Common myeloid progenitor, CD34-positive (primary cell): ENCODE data around the gene NKX1-2.
A peak's percentile ranks its signal among the peaks of the same experiment; 100 is the strongest.

Experiments used
- CTCF ChIA-PET: fragments of 350-600 bp; sonication (Branson Sonifier 250); formaldehyde crosslinking; loops from one replicate; lab custom pipeline; 2021; ENCODE audit warnings: antibody characterized with exemption; lab: Charles Lee
- POLR2A ChIA-PET: fragments of 350-600 bp; sonication (Branson Sonifier 250); formaldehyde crosslinking; loops from one replicate; lab custom pipeline; 2021; ENCODE audit warnings: antibody characterized with exemption; lab: Charles Lee
- DNase-seq, 3 donors: peaks; one replicate each; pipeline versions ENCODE4 v3.0.0 to v3.0.0-alpha.2; 2013
- H3K27ac ChIP-seq, 2 experiments: 1 replicate in 1 of 2; 2 replicates in 1 of 2; pipeline ENCODE4 v1.7.0; 2013; ENCODE audit warnings: inconsistent platforms in 2 of 2, low read length in 2 of 2, mild to moderate bottlenecking in 2 of 2, low read depth in 1 of 2, moderate library complexity in 1 of 2; ENCODE audit not compliant: severe bottlenecking in 2 of 2, insufficient read depth in 1 of 2, poor library complexity in 1 of 2
- H3K27me3 ChIP-seq, 5 experiments: replicated peaks in 2 of 5; 1 replicate in 3 of 5; 2 replicates in 2 of 5; pipeline versions ENCODE4 v1.6.1 to v1.7.0; 2013; ENCODE audit warnings: low read length in 4 of 5, mild to moderate bottlenecking in 2 of 5, moderate library complexity in 2 of 5, inconsistent platforms in 1 of 5; ENCODE audit not compliant: insufficient read depth in 5 of 5, control insufficient read depth in 4 of 5
- H3K36me3 ChIP-seq, 4 experiments: 1 replicate in 2 of 4; 2 replicates in 2 of 4; pipeline versions ENCODE4 v1.6.1 to v1.7.0; 2013; ENCODE audit warnings: low read length in 3 of 4, control low read depth in 1 of 4, mild to moderate bottlenecking in 1 of 4; ENCODE audit not compliant: control insufficient read depth in 4 of 4, insufficient read depth in 4 of 4
- H3K4me1 ChIP-seq, 4 experiments: 1 replicate in 3 of 4; 2 replicates in 1 of 4; pipeline versions ENCODE4 v1.6.1 to v1.7.1; 2013; ENCODE audit warnings: low read length in 3 of 4, mild to moderate bottlenecking in 3 of 4, control low read depth in 1 of 4, inconsistent platforms in 1 of 4, moderate library complexity in 1 of 4; ENCODE audit not compliant: control insufficient read depth in 4 of 4, insufficient read depth in 4 of 4; ENCODE audit errors: control extremely low read depth in 1 of 4
- H3K4me3 ChIP-seq, 7 experiments: 1 replicate in 4 of 7; 2 replicates in 3 of 7; pipeline versions ENCODE4 v1.5.1 to v1.7.0; 2013; ENCODE audit warnings: mild to moderate bottlenecking in 7 of 7, low read length in 6 of 7, moderate library complexity in 6 of 7, inconsistent platforms in 2 of 7, low read depth in 2 of 7, control low read depth in 1 of 7; ENCODE audit not compliant: insufficient read depth in 4 of 7, control insufficient read depth in 1 of 7; ENCODE audit errors: extremely low read depth in 1 of 7
- H3K9me3 ChIP-seq, 5 experiments: 1 replicate in 4 of 5; 2 replicates in 1 of 5; pipeline versions ENCODE4 v1.6.1 to v1.7.1; 2013; ENCODE audit warnings: low read length in 4 of 5, mild to moderate bottlenecking in 2 of 5, inconsistent platforms in 1 of 5, low read depth in 1 of 5, moderate library complexity in 1 of 5; ENCODE audit not compliant: control insufficient read depth in 4 of 5, insufficient read depth in 2 of 5; ENCODE audit errors: control extremely low read depth in 1 of 5
- WGBS: methylation state at CpG from one replicate; pipeline ENCODE4 v1.1.5; 2013; ENCODE audit not compliant: insufficient coverage; 5-methylcytosine and 5-hydroxymethylcytosine counted together

The NKX1-2 gene

GRCh38 chr10:124418726-124419501 lies 30.9 kb downstream of the NKX1-2 start, which contains the start of gene OAT:
TSS of gene OAT (minus strand) at chr10:124418923. CDS start at chr10:124412171, 6,752 bp downstream.
- POLR2A ChIA-PET, result no interaction called here
- Histone ChIP-seq H3K36me3 (no peaks in the 10 kb centered on the region), H3K4me3 (peak within 1 kb of the TSS; percentile 51 to 79 (median 73)), H3K27me3 (peaks cover 0 to 28% (median 9%) of the 10 kb centered on the region in 5 experiments), H3K9me3 (no peaks in the 10 kb centered on the region), H3K27ac (peak within 1 kb of the TSS in 1 of 2 experiments; percentile 41), H3K4me1 (peaks cover 0 to 16% (median 13%) of the 10 kb centered on the region in 4 experiments)
- peak; percentile 94 to 97 (median 96) for DNase-seq
- WGBS, result 2% methylated on average over 63 of the region's 70 CpGs
- CTCF ChIA-PET, result interaction anchor here (1.0 kb wide), 1 partner anchor 15 kb away, joined by 4 read pairs; no protein-coding TSS in a partner anchor

GRCh38 chr10:124417895-124418725 lies 31.7 kb downstream of the NKX1-2 start:
- CTCF ChIA-PET, result interaction anchor here (1.0 kb wide), 1 partner anchor 15 kb away, joined by 4 read pairs; no protein-coding TSS in a partner anchor
- peak overlapping the region; percentile 51 to 79 (median 73) for H3K4me3 ChIP-seq
- no peaks in the 10 kb centered on the region for H3K9me3 ChIP-seq
- H3K4me1 ChIP-seq, result peaks cover 0 to 16% (median 13%) of the 10 kb centered on the region in 4 experiments
- WGBS, result 4% methylated on average over 55 of the region's 64 CpGs
- peak overlapping the region in 1 of 2 experiments; percentile 41 for H3K27ac ChIP-seq
- peaks cover 0 to 28% (median 9%) of the 10 kb centered on the region in 5 experiments for H3K27me3 ChIP-seq
- POLR2A ChIA-PET, result interaction anchor here (0.7 kb wide), 1 partner anchor 279 kb away, joined by 3 read pairs; no protein-coding TSS in a partner anchor
- no peaks in the 10 kb centered on the region for H3K36me3 ChIP-seq
- DNase-seq, result peak; percentile 61 to 74 (median 65)

DNA sequence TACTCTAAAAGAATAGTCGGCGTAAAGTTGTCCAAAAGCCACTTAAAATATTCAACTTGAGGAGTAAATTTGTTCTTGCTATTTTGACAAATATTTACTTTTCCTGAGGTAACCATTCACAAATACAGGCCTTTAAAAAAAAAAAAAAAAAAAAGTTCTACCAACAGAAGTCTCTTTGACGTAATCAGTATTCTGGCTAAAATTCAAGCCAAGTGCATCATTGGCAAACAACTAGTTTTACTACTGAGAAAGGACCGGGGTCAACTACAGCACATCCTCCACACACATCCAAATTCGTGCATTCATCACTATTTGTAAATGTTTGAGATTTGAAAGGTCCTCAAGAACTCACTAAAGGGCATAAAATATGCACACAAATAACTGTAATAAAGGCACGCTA lies 33.1 kb downstream of the NKX1-2 start:
- DNase-seq, result no peak
- WGBS, result no CpG with 5 or more reads among the region's 6 CpGs
- no peak overlapping the region for H3K27ac ChIP-seq
- peaks cover 0 to 20% (median 9%) of the 10 kb centered on the region in 5 experiments for H3K27me3 ChIP-seq
- H3K9me3 ChIP-seq, result no peaks in the 10 kb centered on the region
- POLR2A ChIA-PET, result no interaction called here
- peaks cover 0 to 16% (median 13%) of the 10 kb centered on the region in 4 experiments for H3K4me1 ChIP-seq
- H3K36me3 ChIP-seq, result no peaks in the 10 kb centered on the region
- no peak overlapping the region for H3K4me3 ChIP-seq
- CTCF ChIA-PET, result interaction anchor here (1.1 kb wide), 1 partner anchor 166 kb away, joined by 3 read pairs; no protein-coding TSS in a partner anchor

DNA sequence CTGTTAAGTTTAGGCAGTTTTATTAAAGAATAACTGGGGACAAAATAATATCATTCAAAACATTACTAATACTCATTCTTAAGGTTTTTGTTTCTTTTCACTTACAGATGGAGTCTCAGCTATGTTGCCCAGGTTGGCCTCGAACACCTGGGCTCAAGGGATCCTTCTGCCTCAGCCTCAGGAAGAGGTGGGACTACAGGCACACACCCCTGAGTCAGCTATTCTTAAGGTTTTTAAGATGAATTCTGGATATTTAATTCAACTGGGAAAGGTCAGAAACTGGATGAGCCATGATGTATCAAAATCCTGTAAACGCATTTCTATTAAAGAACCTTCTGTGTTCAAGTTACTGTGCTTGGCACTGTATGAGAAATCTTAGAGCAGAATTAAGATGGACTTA lies 34.6 kb downstream of the NKX1-2 start:
- POLR2A ChIA-PET, result interaction anchor here (0.6 kb wide), 1 partner anchor 382 kb away, joined by 11 read pairs; no protein-coding TSS in a partner anchor
- no peak overlapping the region for H3K4me3 ChIP-seq
- H3K9me3 ChIP-seq, result no peaks in the 10 kb centered on the region
- H3K36me3 ChIP-seq, result peaks cover 0 to 3% (median under 1%) of the 10 kb centered on the region in 4 experiments
- CTCF ChIA-PET, result no interaction called here
- H3K27me3 ChIP-seq, result peaks cover 0 to 8% (median 4%) of the 10 kb centered on the region in 5 experiments
- no peak for DNase-seq
- no peak overlapping the region for H3K27ac ChIP-seq
- 100% methylated on average over 1 of the region's 2 CpGs for WGBS
- peaks cover 0 to 16% (median 13%) of the 10 kb centered on the region in 4 experiments for H3K4me1 ChIP-seq

GRCh38 chr10:124414076-124414475 lies 35.8 kb downstream of the NKX1-2 start:
- WGBS, result 97% methylated on average over 4 of the region's 4 CpGs

DNA sequence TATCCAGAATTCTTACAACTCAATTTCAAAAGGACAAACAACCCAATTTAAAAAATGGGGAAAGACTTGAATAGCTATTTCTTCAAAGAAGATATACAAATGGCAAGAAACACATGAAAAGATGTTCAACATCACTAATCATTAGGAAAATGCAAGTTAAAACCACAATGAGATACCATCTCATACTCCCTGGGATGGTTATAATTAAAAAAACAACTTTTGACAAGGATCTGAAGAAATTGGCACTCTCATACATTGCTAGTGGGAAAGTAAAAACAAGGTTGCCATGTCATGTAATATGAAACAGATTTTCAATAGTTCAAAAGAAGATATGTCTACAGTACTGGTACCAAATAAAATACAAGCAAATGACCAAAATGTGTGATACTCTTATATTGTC lies 40.1 kb downstream of the NKX1-2 start:
- Histone ChIP-seq H3K4me1 (peaks cover 0 to 4% (median under 1%) of the 10 kb centered on the region in 4 experiments), H3K4me3 (no peak overlapping the region), H3K27ac (no peak overlapping the region), H3K27me3 (no peaks in the 10 kb centered on the region), H3K36me3 (peaks cover 3 to 19% (median 11%) of the 10 kb centered on the region in 4 experiments), H3K9me3 (no peaks in the 10 kb centered on the region)
- DNase-seq, result no peak
- CTCF ChIA-PET, result interaction anchor here (1.1 to 1.8 kb wide), 2 partner anchors 414 to 415 kb away, joined by 3 to 4 read pairs; no protein-coding TSS in a partner anchor
- POLR2A ChIA-PET, result no interaction called here

More at GRCh38 chr10:124414076-124414475, 35.8 kb downstream of the NKX1-2 start:
- ChIA-PET POLR2A (no interaction called here), CTCF (interaction anchor here (0.8 to 1.6 kb wide), 4 partner anchors 10 to 13 kb away, joined by 3 to 7 read pairs (median 3); no protein-coding TSS in a partner anchor)
- DNase-seq, result no peak
- Histone ChIP-seq H3K4me3 (no peak overlapping the region), H3K9me3 (no peaks in the 10 kb centered on the region), H3K27me3 (no peaks in the 10 kb centered on the region), H3K27ac (no peak overlapping the region), H3K36me3 (peaks cover 0 to 3% (median 1%) of the 10 kb centered on the region in 4 experiments), H3K4me1 (peaks cover 0 to 12% (median 10%) of the 10 kb centered on the region in 4 experiments)
